H9 (cell line): ENCODE measurements around the gene MME. TPM values are rescaled to one million over a fixed set of nuclear protein-coding genes. Genes with fewer than 3 reads are reported as not detected.

Source experiments
- DNase-seq: peaks from one replicate; pipeline ENCODE4 v3.0.0-alpha.2; 2017
- H2AFZ ChIP-seq: one replicate; pipeline ENCODE4 v1.6.1; 2013; ENCODE audit warnings: mild to moderate bottlenecking, low read length, control low read depth, moderate library complexity
- H2AK5ac ChIP-seq: 2 replicates; pipeline ENCODE4 v1.6.1; 2013; ENCODE audit warnings: low read length, control low read depth, mixed read lengths; ENCODE audit not compliant: insufficient read length
- H2BK120ac ChIP-seq: one replicate; pipeline ENCODE4 v1.6.1; 2013; ENCODE audit warnings: low read depth, mild to moderate bottlenecking, low read length, control low read depth, inconsistent platforms; ENCODE audit not compliant: poor library complexity, severe bottlenecking
- H2BK12ac ChIP-seq: 2 replicates; pipeline ENCODE4 v1.6.1; 2013; ENCODE audit warnings: low read length, control low read depth, mixed read lengths, low read depth; ENCODE audit not compliant: insufficient read length
- H2BK15ac ChIP-seq: 2 replicates; pipeline ENCODE4 v1.6.1; 2013; ENCODE audit warnings: low read depth, low read length, control low read depth
- H2BK20ac ChIP-seq: one replicate; pipeline ENCODE4 v1.6.1; 2013; ENCODE audit warnings: low read depth, mild to moderate bottlenecking, low read length, control low read depth, inconsistent platforms; ENCODE audit not compliant: poor library complexity, severe bottlenecking
- H2BK5ac ChIP-seq: 2 replicates; pipeline ENCODE4 v1.6.1; 2013; ENCODE audit warnings: low read length, control low read depth, mixed read lengths; ENCODE audit not compliant: insufficient read length
- H3K14ac ChIP-seq: 2 replicates; pipeline ENCODE4 v1.6.1; 2013; ENCODE audit warnings: low read length, control low read depth; ENCODE audit not compliant: insufficient read depth
- H3K18ac ChIP-seq: 2 replicates; pipeline ENCODE4 v1.6.1; 2013; ENCODE audit warnings: low read depth, mild to moderate bottlenecking, mixed read lengths, low read length, control low read depth; ENCODE audit not compliant: insufficient read length
- H3K23ac ChIP-seq: 2 replicates; pipeline ENCODE4 v1.6.1; 2013; ENCODE audit warnings: low read length, control low read depth, mixed read lengths, low read depth; ENCODE audit not compliant: insufficient read length
- H3K23me2 ChIP-seq: 2 replicates; pipeline ENCODE4 v1.6.1; 2013; ENCODE audit warnings: low read depth, mild to moderate bottlenecking, mixed read lengths, low read length, control low read depth; ENCODE audit not compliant: insufficient read length, poor library complexity, severe bottlenecking
- H3K27ac ChIP-seq: 2 replicates; pipeline ENCODE4 v1.5.1; 2013; ENCODE audit warnings: low read length, control low read depth, mixed read lengths, low read depth; ENCODE audit not compliant: insufficient read length
- H3K27me3 ChIP-seq: 2 replicates; pipeline ENCODE4 v1.6.1; 2013; ENCODE audit warnings: low read length, control low read depth, inconsistent platforms; ENCODE audit not compliant: insufficient read depth
- H3K4ac ChIP-seq: 2 replicates; pipeline ENCODE4 v1.6.1; 2013; ENCODE audit warnings: low read depth, mild to moderate bottlenecking, control low read depth, inconsistent platforms, low read length, moderate library complexity
- H3K4me1 ChIP-seq: 2 replicates; pipeline ENCODE4 v1.6.1; 2013; ENCODE audit warnings: low read length, control low read depth, inconsistent platforms; ENCODE audit not compliant: insufficient read depth
- H3K4me2 ChIP-seq: 2 replicates; pipeline ENCODE4 v1.6.1; 2013; ENCODE audit warnings: low read length, control low read depth, mixed read lengths; ENCODE audit not compliant: insufficient read length, insufficient read depth
- H3K56ac ChIP-seq: 2 replicates; pipeline ENCODE4 v1.6.1; 2013; ENCODE audit warnings: low read depth, mild to moderate bottlenecking, mixed read lengths, low read length, control low read depth; ENCODE audit not compliant: insufficient read length
- H3K79me1 ChIP-seq: 2 replicates; pipeline ENCODE4 v1.6.1; 2013; ENCODE audit warnings: low read depth, mild to moderate bottlenecking, moderate library complexity, low read length, control low read depth, inconsistent platforms; ENCODE audit not compliant: insufficient read depth, poor library complexity, severe bottlenecking
- H3K79me2 ChIP-seq: 2 replicates; pipeline ENCODE4 v1.6.1; 2013; ENCODE audit warnings: low read length, control low read depth, inconsistent platforms; ENCODE audit not compliant: insufficient read depth
- H3K9ac ChIP-seq: 2 replicates; pipeline ENCODE4 v1.6.1; 2013; ENCODE audit warnings: low read length, control low read depth, mixed read lengths; ENCODE audit not compliant: insufficient read length; ENCODE audit errors: extremely low read depth
- H3K9me3 ChIP-seq: one replicate; pipeline ENCODE4 v1.6.1; 2013; ENCODE audit warnings: low read depth, low read length, inconsistent platforms; ENCODE audit not compliant: control insufficient read depth
- H3T11ph ChIP-seq: one replicate; pipeline ENCODE4 v1.6.1; 2013; ENCODE audit warnings: mild to moderate bottlenecking, low read length, control low read depth, inconsistent platforms
- H4K20me1 ChIP-seq: one replicate; pipeline ENCODE4 v1.6.1; 2013; ENCODE audit not compliant: control insufficient read depth, insufficient read length, insufficient read depth
- H4K5ac ChIP-seq: 2 replicates; pipeline ENCODE4 v1.6.1; 2013; ENCODE audit warnings: low read depth, mild to moderate bottlenecking, mixed read lengths, low read length, control low read depth; ENCODE audit not compliant: insufficient read length
- H4K8ac ChIP-seq: replicated peaks from 2 replicates; pipeline ENCODE4 v1.6.1; 2013; ENCODE audit warnings: low read length, control low read depth, mixed read lengths, low read depth; ENCODE audit not compliant: insufficient read length
- H4K91ac ChIP-seq: 2 replicates; pipeline ENCODE4 v1.6.1; 2013; ENCODE audit warnings: low read depth, mild to moderate bottlenecking, moderate library complexity, mixed read lengths, low read length, control low read depth; ENCODE audit not compliant: insufficient read length
- H3K27ac Mint-ChIP-seq, 3 experiments: 2 replicates in 2 of 3; 3 replicates in 1 of 3; pipeline ENCODE4 v1.8.0; 2020 to 2021; ENCODE audit warnings: mixed read lengths in 3 of 3, mild to moderate bottlenecking in 1 of 3, moderate library complexity in 1 of 3
- H3K27me3 Mint-ChIP-seq: 2 replicates; pipeline ENCODE4 v1.8.0; 2021; ENCODE audit warnings: low read depth, mild to moderate bottlenecking, moderate library complexity, mixed read lengths
- H3K36me3 Mint-ChIP-seq, 3 experiments: 2 replicates in 2 of 3; 3 replicates in 1 of 3; pipeline ENCODE4 v1.8.0; 2020 to 2021; ENCODE audit warnings: low read depth in 3 of 3, mixed read lengths in 3 of 3; ENCODE audit not compliant: insufficient read depth in 1 of 3
- H3K4me1 Mint-ChIP-seq, 2 experiments: 2 replicates each; pipeline ENCODE4 v1.8.0; 2020; ENCODE audit warnings: mixed read lengths in 2 of 2
- H3K4me3 Mint-ChIP-seq, 2 experiments: 2 replicates in 1 of 2; 3 replicates in 1 of 2; pipeline ENCODE4 v1.8.0; 2020 to 2021; ENCODE audit warnings: mild to moderate bottlenecking in 2 of 2, mixed read lengths in 2 of 2, moderate library complexity in 1 of 2
- H3K9me3 Mint-ChIP-seq, 2 experiments: 2 replicates in 1 of 2; 3 replicates in 1 of 2; pipeline ENCODE4 v1.8.0; 2020; ENCODE audit warnings: mild to moderate bottlenecking in 2 of 2, mixed read lengths in 2 of 2, moderate library complexity in 1 of 2
- total RNA-seq: library from RNA; stranded (reverse); gene quantifications from 2 replicates; pipeline ENCODE4 v1.2.1, GENCODE V29; 2021
- TF ChIP-seq, protein P1 (sequence below): fragments of 200-600 bp; sonication (generic); conservative IDR thresholded peaks from 3 replicates; pipeline ENCODE4 v1.8.0; 2021; ENCODE audit warnings: antibody characterized with exemption, mild to moderate bottlenecking

Gene MME
- total RNA-seq, 1 experiment from 2014 or later = 16.4 TPM

DNA sequence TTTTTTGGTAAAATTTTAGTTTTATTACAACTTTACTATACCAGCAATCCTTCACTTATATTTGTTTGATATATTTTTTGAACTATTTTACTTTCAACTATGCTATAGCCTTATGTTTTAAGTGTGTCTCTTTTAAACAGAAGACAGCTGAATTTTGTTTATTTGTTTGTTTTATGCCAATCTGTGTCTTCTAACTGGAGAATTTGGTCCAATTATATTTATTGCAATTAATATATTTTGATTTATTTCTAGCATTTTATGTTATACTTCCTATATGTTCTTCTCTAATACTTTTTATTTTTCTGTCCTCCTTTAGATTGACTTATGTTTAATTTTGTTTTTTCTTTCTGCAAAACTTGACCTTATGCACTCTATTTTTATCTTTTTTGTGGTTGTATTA is 4.9 kb upstream of the MME start:
- H4K20me1 ChIP-seq = no peaks in the 10 kb centered on the region
- no peak overlapping the region for H2AFZ ChIP-seq
- no peak overlapping the region for H2BK120ac ChIP-seq
- H3K23me2 ChIP-seq = peaks cover 12% of the 10 kb centered on the region
- DNase-seq = no peak
- H4K8ac ChIP-seq = no peak overlapping the region
- no peak overlapping the region for H3K56ac ChIP-seq
- H3K4me2 ChIP-seq = no peak overlapping the region
- no peak overlapping the region for H3K14ac ChIP-seq
- no peaks in the 10 kb centered on the region for H3K79me2 ChIP-seq
- Mint-ChIP-seq H3K27me3 (peaks cover 18% of the 10 kb centered on the region), H3K4me3 (no peak overlapping the region), H3K27ac (no peak overlapping the region), H3K9me3 (peaks cover 10% of the 10 kb centered on the region in 2 experiments; a peak in 3 of 5 replicates), H3K36me3 (peaks cover 0 to 9% (median 2%) of the 10 kb centered on the region in 3 experiments; a peak in 4 of 7 replicates), H3K4me1 (peaks cover 10 to 13% of the 10 kb centered on the region in 2 experiments)
- no peak overlapping the region for H2BK15ac ChIP-seq
- no peaks in the 10 kb centered on the region for H3K27me3 ChIP-seq
- H3K79me1 ChIP-seq = no peaks in the 10 kb centered on the region
- H3K4me1 ChIP-seq = no peaks in the 10 kb centered on the region; the same call in 1 of the 2 replicates
- no peak overlapping the region for H2BK5ac ChIP-seq
- no peak overlapping the region for H3K9ac ChIP-seq
- TF ChIP-seq, protein P1, sequence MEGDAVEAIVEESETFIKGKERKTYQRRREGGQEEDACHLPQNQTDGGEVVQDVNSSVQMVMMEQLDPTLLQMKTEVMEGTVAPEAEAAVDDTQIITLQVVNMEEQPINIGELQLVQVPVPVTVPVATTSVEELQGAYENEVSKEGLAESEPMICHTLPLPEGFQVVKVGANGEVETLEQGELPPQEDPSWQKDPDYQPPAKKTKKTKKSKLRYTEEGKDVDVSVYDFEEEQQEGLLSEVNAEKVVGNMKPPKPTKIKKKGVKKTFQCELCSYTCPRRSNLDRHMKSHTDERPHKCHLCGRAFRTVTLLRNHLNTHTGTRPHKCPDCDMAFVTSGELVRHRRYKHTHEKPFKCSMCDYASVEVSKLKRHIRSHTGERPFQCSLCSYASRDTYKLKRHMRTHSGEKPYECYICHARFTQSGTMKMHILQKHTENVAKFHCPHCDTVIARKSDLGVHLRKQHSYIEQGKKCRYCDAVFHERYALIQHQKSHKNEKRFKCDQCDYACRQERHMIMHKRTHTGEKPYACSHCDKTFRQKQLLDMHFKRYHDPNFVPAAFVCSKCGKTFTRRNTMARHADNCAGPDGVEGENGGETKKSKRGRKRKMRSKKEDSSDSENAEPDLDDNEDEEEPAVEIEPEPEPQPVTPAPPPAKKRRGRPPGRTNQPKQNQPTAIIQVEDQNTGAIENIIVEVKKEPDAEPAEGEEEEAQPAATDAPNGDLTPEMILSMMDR = no peak
- no peak overlapping the region for H3K27ac ChIP-seq
- no peak overlapping the region for H2BK12ac ChIP-seq
- H3T11ph ChIP-seq = no peak overlapping the region
- H2BK20ac ChIP-seq = no peak overlapping the region
- no peak overlapping the region for H4K91ac ChIP-seq
- H3K23ac ChIP-seq = no peak overlapping the region
- H3K18ac ChIP-seq = no peak overlapping the region
- H3K4ac ChIP-seq = no peak overlapping the region
- H3K9me3 ChIP-seq = no peaks in the 10 kb centered on the region
- H4K5ac ChIP-seq = no peak overlapping the region
- no peak overlapping the region for H2AK5ac ChIP-seq
